HG02623 (cell line): ENCODE data around the gene FAM174B.

Experiments
- ATAC-seq: cut with Tn5 transposase; IDR thresholded peaks from one replicate; pipeline ENCODE4 v1.9.1; 2021; ENCODE audit warnings: moderate library complexity; ENCODE audit not compliant: unreplicated experiment

FAM174B gene

DNA sequence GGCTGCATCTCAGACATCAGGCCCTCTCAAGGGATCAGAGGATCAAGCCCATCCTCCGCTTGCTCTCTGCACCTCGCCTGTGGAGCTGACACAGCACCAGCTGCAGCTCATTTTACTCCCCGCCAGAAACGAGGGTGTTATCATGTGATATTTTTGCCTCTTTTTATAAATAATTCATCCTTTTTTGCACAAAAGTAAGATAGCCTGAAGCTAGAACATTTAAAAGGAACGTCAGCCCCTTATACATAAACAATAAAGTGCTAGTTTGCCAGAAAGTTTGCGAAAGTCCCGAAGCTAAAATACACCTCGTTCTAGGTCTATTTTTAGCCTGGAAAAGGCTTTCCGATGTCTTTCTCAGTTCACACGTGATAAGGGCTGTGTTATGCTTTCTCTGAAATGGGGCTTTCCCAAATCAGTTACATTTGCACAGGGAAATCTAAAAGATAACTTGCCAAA, 9.6 kb upstream of the FAM174B start:
- ATAC-seq, result no peak

DNA sequence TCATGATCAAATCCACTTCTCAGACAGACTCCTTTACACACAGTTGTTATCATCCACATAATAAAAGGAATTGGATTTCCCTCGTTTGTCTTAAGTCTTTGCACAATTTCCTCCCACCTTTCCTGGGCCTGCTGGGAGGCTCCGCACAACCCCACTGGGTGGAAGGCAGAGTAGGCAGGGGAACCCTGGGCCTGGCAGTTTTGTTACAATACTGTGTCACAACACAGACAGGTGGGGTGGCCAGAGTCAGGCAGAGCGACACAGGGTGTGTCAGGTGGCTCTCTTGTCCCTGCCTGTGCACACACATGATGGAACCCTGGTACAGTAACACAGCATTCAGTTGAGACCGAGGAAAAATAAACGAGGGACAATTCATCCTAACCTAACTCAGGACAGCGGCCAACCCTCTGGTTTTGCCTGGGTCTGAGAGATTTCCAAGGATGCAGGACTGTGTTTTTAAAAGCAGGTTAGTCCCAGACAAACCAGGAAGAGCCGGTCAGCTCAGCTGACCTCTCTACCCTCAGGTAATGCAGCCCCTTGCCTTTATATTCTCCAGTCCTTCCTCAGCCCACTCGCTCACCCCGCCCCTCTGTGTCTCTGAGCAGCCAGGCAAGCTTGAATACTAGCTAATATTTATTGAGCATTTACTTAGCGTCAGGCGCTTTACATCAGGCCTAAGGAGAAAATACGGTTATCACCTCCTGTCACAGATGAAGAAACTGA, 8.8 kb upstream of the FAM174B start:
- ATAC-seq, result no peak

GRCh38 chr15:92663250-92663951, 7.8 kb upstream of the FAM174B start:
- peak; percentile 87 for ATAC-seq

DNA sequence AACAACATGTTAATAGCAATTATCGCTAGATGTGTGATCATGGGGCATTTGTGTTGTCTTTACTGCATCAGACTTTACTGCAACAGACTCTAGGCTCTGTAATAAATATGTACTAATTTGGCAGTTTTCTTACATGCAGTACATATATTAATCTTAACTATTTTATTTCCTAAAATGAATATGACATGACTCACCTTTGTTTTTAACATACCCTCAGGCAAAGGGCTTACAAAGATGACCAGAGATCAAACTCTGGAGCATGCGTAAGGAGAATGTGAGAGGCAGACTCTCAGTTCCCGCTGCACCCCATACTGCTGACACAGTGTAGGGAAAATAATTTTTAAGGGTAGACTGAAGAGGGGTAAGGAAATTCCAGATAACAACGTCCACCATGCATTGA, 7.2 kb upstream of the FAM174B start:
- ATAC-seq, result peak; percentile 6

DNA sequence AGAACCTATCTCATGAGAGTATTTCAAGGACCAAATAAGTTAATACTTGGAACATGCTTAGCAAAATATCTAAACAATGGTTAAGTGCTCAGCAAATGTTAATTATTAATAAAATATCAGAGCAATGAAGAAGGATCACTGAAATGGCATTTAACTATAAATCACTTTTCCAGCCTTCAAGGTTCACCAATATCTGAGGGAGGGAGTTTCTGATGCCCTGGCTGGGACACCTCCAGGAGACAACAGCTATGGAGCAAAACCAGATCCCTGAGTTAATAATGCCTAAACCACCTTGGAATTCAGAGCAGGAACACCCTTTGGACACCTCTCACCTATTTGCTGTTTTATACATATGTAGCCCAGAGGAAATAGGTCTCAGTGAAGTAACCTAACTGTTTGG, 6.4 kb upstream of the FAM174B start:
- no peak for ATAC-seq

- no peak for ATAC-seq
Observed at GRCh38 chr15:92661069-92661468, 5.5 kb upstream of the FAM174B start.

- ATAC-seq, result no peak
Observed at GRCh38 chr15:92657486-92657885, 1.9 kb upstream of the FAM174B start.

- ATAC-seq, result no peak
Observed at GRCh38 chr15:92656089-92656488, 514 bp upstream of the FAM174B start.

- no peak for ATAC-seq
Observed at GRCh38 chr15:92654662-92655061, 913 bp downstream of the FAM174B start.

DNA sequence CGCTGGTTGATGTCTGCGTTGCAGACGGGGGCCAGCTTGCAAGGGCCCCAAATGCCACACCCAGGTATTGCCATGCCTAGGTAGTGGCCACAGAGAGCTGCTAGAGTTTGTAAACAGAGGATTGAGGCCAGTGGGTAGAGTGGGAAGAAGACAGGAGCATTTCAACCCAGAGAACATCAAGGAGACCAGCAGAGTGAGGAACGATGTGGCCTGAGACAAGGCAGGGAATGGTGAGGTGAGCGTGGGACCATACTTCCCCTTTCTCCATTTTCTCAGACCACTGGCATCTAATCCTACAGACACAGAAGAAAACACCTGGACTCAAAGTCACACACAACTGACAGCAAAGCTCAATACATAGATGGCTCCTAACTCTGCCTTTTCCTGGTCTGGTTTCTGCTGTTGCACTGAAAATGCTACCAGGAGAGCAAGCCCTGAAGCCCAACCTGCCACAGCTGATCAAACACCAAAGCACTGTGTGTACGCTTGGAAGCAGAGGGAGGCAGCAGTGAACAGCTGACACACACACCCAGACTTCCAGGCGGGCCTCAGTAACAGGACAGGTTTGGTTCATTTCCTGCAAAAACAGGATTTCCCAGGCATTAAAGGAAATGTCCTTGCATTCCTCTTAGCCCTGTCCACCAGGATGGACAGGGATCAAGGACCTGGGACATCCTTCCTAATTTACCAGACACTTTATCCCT, 1.6 kb downstream of the FAM174B start:
- ATAC-seq, result no peak

GRCh38 chr15:92653366-92653765, 2.2 kb downstream of the FAM174B start:
- ATAC-seq, result no peak

GRCh38 chr15:92652576-92652966, 3.0 kb downstream of the FAM174B start:
- no peak for ATAC-seq

DNA sequence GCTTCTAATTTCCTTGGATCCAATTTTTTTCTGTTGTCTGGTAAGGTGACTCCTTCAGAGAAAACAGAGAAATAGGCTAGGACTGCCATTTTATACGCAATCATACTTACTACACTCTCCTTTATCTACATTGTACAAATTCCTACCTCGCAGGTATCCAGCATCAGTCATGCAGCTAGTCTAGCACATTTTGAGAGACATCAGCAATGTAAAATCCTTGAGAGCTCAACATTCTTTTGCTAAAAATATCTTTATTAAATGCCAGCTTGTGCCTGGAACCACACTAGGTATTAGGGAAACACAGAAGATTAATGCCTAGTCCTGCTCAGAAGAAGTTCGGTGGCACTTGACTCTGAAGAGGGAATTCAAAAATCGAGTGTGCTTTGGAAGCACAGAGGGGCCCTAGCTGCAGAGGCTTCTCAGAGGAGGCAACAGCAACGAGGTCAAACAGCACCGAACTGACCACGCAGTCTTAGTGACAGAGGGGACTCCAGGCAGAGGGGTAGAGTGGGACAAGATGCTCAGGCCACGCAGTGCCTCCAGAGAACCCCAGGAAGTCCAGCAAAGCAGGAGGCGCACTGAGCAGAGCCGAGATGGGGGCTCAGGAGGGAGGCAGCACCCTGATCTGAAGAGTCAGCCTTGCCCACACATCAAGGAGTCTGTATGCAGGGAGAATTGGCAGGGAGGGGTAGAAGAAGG, 3.5 kb downstream of the FAM174B start:
- no peak for ATAC-seq

GRCh38 chr15:92650966-92651365, 4.6 kb downstream of the FAM174B start:
- ATAC-seq, result no peak

- no peak for ATAC-seq
Observed at GRCh38 chr15:92650256-92650655, 5.3 kb downstream of the FAM174B start.

DNA sequence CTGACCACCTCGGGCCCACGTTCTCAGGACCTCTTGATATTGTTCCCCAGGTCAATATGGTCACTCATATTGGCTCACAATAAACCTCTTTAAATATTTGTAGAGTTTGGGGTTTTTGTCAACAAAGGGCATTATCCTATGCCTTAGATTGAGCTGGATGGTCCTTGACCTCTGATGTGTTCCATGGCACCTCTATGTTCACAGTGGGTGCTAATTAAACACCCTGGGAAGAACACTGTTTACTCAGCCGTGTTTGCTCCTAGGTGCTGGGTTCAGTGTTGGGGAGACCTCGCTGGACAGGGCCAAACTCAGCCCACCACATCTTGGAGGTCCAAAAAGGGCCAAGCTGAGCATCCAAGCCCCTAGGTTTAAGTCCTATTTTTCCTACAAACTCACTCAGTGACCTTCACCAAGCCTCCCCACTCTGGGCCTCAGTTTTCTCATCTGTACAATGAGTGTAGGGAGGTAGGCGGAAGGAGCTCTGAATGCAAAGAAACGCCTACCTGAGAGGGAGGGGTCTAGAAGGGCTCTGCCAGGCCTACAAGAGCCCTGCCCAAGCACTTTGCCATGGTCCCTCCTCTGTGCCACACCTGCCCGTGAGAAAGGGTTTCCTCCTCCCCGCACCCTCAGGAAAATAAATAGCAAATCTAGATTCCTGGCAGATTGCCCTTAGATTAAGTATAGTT, 7.2 kb downstream of the FAM174B start:
- no peak for ATAC-seq

GRCh38 chr15:92647467-92648163, 8.0 kb downstream of the FAM174B start:
- no peak for ATAC-seq

GRCh38 chr15:92646216-92646615, 9.4 kb downstream of the FAM174B start:
- no peak for ATAC-seq

DNA sequence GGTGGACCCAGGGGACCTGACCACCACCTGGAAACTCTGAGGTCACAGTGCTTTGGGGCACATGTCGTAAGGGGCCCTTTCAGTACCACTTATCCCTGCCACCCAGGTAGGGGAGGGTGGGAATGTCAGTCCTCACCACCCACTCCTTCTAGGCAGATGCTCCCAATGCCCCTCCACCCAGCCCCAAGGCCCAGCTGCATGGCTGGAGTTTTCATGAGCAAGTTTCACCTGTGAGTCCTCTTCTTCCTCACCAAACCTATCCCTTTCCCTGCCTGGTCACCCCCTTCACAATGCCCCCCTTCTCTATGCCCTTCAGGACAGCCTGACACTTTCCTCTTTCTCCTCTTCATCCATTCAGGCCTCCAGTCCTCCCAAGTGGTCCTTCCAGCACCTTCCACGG, 9.8 kb downstream of the FAM174B start:
- ATAC-seq, result no peak

DNA sequence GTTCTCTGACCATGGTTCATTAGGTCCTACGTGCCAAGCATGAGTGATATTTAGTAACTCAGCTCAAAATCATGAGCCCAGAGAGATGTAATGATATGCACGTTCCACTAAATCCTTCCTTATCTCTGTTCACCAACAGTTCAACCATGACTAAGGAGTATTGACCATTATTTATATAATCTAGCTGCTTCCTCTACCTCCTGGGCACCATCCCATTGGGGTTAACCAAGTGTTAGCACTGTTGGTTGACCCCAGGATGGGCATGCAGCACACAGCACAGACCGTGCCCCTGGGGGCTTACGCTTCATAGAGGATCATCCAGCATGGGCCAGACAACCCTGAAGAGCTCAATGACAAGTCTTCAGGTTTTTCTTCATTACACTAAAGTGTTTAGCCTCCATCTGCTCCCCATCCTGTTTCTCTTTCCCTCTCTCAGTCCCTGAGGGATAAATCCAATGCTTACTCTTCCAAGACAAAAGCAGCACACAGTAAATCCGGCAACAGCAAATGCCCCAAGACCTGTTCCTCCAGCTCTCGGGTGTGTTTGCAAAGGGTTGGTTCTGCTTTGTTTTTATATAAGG, 10.4 kb downstream of the FAM174B start:
- no peak for ATAC-seq
